HCT116 (cell line): Measurements from ENCODE around the gene ZSWIM8. TPM values are rescaled to one million over a fixed set of nuclear protein-coding genes. Genes with fewer than 3 reads are reported as not detected.
"Not testable (repeated sequence)": the region's sequence is repeated elsewhere in the genome, so short reads cannot be mapped to it uniquely, and the experiment has no call there.

Experiments
- ATAC-seq: fragments of 200-7000 bp; cut with Tn5 transposase; 2 replicates; pipeline ENCODE4 v1.9.1; 2020; ENCODE audit warnings: mild to moderate bottlenecking, moderate library complexity
- BruUV-seq: library from RNA; stranded (reverse); fragments of 400-500 nt; replicated peaks from 2 replicates; lab custom pipeline; 2021; lab: Mats Ljungman, UMichigan
- CTCF ChIA-PET: fragments of 300-600 bp; sonication (Branson Sonifier 250); formaldehyde crosslinking; loops from one replicate; lab custom pipeline; 2021; ENCODE audit warnings: antibody characterized with exemption; lab: Charles Lee
- POLR2A ChIA-PET: fragments of 300-600, 350-600 bp; sonication (Branson Sonifier 250); formaldehyde crosslinking; loops from one replicate; lab custom pipeline; 2021; ENCODE audit warnings: antibody characterized with exemption; lab: Charles Lee
- RAD21 ChIA-PET, 2 experiments: fragments of 300-600 bp; sonication (Branson Sonifier 250); formaldehyde crosslinking; loops; one replicate each; lab custom pipeline; 2023; ENCODE audit warnings: low total read pairs in 2 of 2; ENCODE audit not compliant: uncharacterized antibody in 2 of 2, unreplicated experiment in 2 of 2, low non-redundant PET in 1 of 2; lab: Charles Lee
- DNase-seq: peaks from one replicate; pipeline ENCODE4 v3.0.0-alpha.2; 2010; ENCODE audit warnings: low read depth, low spot score
- H2AFZ ChIP-seq: fragments of 200-600 bp; shearing (Covaris generic), sonication (generic); 2 replicates; pipeline ENCODE4 v1.6.1; 2017; ENCODE audit warnings: low read depth, mixed run types, mixed read lengths, antibody characterized with exemption, low read length; ENCODE audit not compliant: poor library complexity, severe bottlenecking
- H3K27ac ChIP-seq: 2 replicates; pipeline ENCODE4 v1.5.1; 2012; ENCODE audit warnings: low read depth, low read length
- H3K27me3 ChIP-seq: fragments of 200-600 bp; sonication (generic); 2 replicates; pipeline ENCODE4 v1.6.1; 2016; ENCODE audit warnings: mixed run types, low read length, mixed read lengths; ENCODE audit not compliant: insufficient read depth
- H3K36me3 ChIP-seq, 2 experiments: fragments of 200-500 bp in 1 of 2; fragments of 200-600 bp in 1 of 2; sonication (Bioruptor generic) in 1 of 2; sonication (generic) in 1 of 2; 2 replicates each; pipeline versions ENCODE4 v1.5.1 to v1.6.1; 2014 to 2016; ENCODE audit warnings: low read length in 2 of 2, inconsistent platforms in 1 of 2, mixed read lengths in 1 of 2, mixed run types in 1 of 2; ENCODE audit not compliant: insufficient read depth in 2 of 2, control insufficient read depth in 1 of 2
- H3K4me1 ChIP-seq, 2 experiments: fragments of 200-600 bp in 1 of 2; sonication (generic) in 1 of 2; 2 replicates each; pipeline versions ENCODE4 v1.5.1 to v1.6.1; 2012 to 2017; ENCODE audit warnings: low read length in 2 of 2, inconsistent platforms in 1 of 2, mild to moderate bottlenecking in 1 of 2, mixed read lengths in 1 of 2, mixed run types in 1 of 2, moderate library complexity in 1 of 2; ENCODE audit not compliant: insufficient read depth in 2 of 2, control insufficient read depth in 1 of 2
- H3K4me2 ChIP-seq: fragments of 200-600 bp; sonication (generic); 2 replicates; pipeline ENCODE4 v1.6.1; 2017; ENCODE audit warnings: mixed run types, low read length, mixed read lengths
- H3K4me3 ChIP-seq, 2 experiments: fragments of 200-600 bp in 1 of 2; sonication (generic) in 1 of 2; replicated peaks in 1 of 2; 2 replicates each; pipeline ENCODE4 v1.5.1; 2011 to 2016; ENCODE audit warnings: low read length in 2 of 2, control low read depth in 1 of 2, low read depth in 1 of 2, mild to moderate bottlenecking in 1 of 2, mixed read lengths in 1 of 2, mixed run types in 1 of 2
- H3K79me2 ChIP-seq: fragments of 200-600 bp; sonication (generic); 2 replicates; pipeline ENCODE4 v1.6.1; 2017; ENCODE audit warnings: mild to moderate bottlenecking, mixed run types, low read length, moderate library complexity, mixed read lengths; ENCODE audit not compliant: insufficient read depth
- H3K9ac ChIP-seq: fragments of 200-600 bp; sonication (generic); 2 replicates; pipeline ENCODE4 v1.6.1; 2016; ENCODE audit warnings: low read length, mixed read lengths
- H3K9me2 ChIP-seq: fragments of 200-600 bp; sonication (generic), shearing (Covaris generic); 2 replicates; pipeline ENCODE4 v1.6.1; 2017; ENCODE audit warnings: mixed run types, mild to moderate bottlenecking, moderate library complexity; ENCODE audit not compliant: insufficient read depth
- H3K9me3 ChIP-seq, 2 experiments: fragments of 200-500 bp in 1 of 2; fragments of 200-600 bp in 1 of 2; sonication (Bioruptor generic) in 1 of 2; sonication (generic) in 1 of 2; 2 replicates each; pipeline ENCODE4 v1.6.1; 2014 to 2017; ENCODE audit warnings: low read length in 2 of 2, mixed read lengths in 2 of 2, inconsistent platforms in 1 of 2, low read depth in 1 of 2, mild to moderate bottlenecking in 1 of 2, mixed run types in 1 of 2, moderate library complexity in 1 of 2; ENCODE audit not compliant: control insufficient read depth in 1 of 2, insufficient read depth in 1 of 2
- H4K20me1 ChIP-seq: fragments of 200-600 bp; sonication (generic), shearing (Covaris generic); 2 replicates; pipeline ENCODE4 v1.6.1; 2017; ENCODE audit warnings: mixed run types, mild to moderate bottlenecking, moderate library complexity; ENCODE audit not compliant: insufficient read depth
- CBX3 ChIP-seq: IDR thresholded peaks from 2 replicates; pipeline ENCODE4 v1.6.1; 2012; ENCODE audit warnings: low read depth
- CTCF ChIP-seq, 3 experiments: fragments of 200-600 bp in 1 of 3; sonication (generic) in 1 of 3; IDR thresholded peaks in 2 of 3; conservative IDR thresholded peaks in 1 of 3; 2 replicates each; pipeline ENCODE4 v1.5.1; 2012 to 2017; ENCODE audit warnings: low read depth in 2 of 3, low read length in 2 of 3, antibody characterized with exemption in 1 of 3, borderline replicate concordance in 1 of 3, control low read depth in 1 of 3, mild to moderate bottlenecking in 1 of 3, mixed read lengths in 1 of 3, mixed run types in 1 of 3, moderate library complexity in 1 of 3; ENCODE audit not compliant: insufficient read depth in 1 of 3
- ELF1 ChIP-seq: IDR thresholded peaks from 2 replicates; pipeline ENCODE4 v1.6.1; 2012; ENCODE audit warnings: low read depth, borderline replicate concordance
- EZH2phosphoT487 ChIP-seq: fragments of 200-600 bp; IDR thresholded peaks from 2 replicates; pipeline ENCODE4 v1.6.1; 2018; ENCODE audit warnings: antibody characterized with exemption, borderline replicate concordance
- FOSL1 ChIP-seq: IDR thresholded peaks from 2 replicates; pipeline ENCODE4 v1.6.1; 2012; ENCODE audit warnings: low read depth
- JUND ChIP-seq: IDR thresholded peaks from 2 replicates; pipeline ENCODE4 v1.6.1; 2012
- POLR2A ChIP-seq: IDR thresholded peaks from 2 replicates; pipeline ENCODE4 v1.7.0; 2011; ENCODE audit warnings: borderline replicate concordance; ENCODE audit not compliant: insufficient read depth, insufficient read length; ENCODE audit errors: extremely low read depth
- RAD21 ChIP-seq: IDR thresholded peaks from 2 replicates; pipeline ENCODE4 v1.6.1; 2012; ENCODE audit warnings: low read depth, mild to moderate bottlenecking
- REST ChIP-seq: IDR thresholded peaks from 2 replicates; pipeline ENCODE4 v1.6.1; 2012; ENCODE audit warnings: low read depth
- SIN3A ChIP-seq: IDR thresholded peaks from 2 replicates; pipeline ENCODE4 v1.6.1; 2012; ENCODE audit warnings: low read depth
- SP1 ChIP-seq: IDR thresholded peaks from 2 replicates; pipeline ENCODE4 v1.6.1; 2012; ENCODE audit warnings: low read depth
- TCF7L2 ChIP-seq: IDR thresholded peaks from 2 replicates; pipeline ENCODE4 v1.7.0; 2011; ENCODE audit warnings: borderline replicate concordance, inconsistent platforms; ENCODE audit not compliant: insufficient read depth, insufficient read length; ENCODE audit errors: extremely low read depth
- YY1 ChIP-seq: IDR thresholded peaks from 2 replicates; pipeline ENCODE4 v1.6.1; 2011; ENCODE audit warnings: low read length, low read depth, moderate library complexity, mild to moderate bottlenecking; ENCODE audit not compliant: insufficient replicate concordance; ENCODE audit errors: extremely low read depth
- ZFX ChIP-seq: fragments of 450-650 bp; IDR thresholded peaks from 2 replicates; pipeline ENCODE4 v1.6.1; 2017
- intact Hi-C: fragments of 100-400 bp; cut with micrococcal nuclease; formaldehyde crosslinking; loops from 2 replicates; pipeline ENCODE4 v1.10.0; 2022
- total RNA-seq: library from RNA; stranded (reverse); gene quantifications from one replicate; pipeline ENCODE4 v1.2.1, GENCODE V29; 2021; ENCODE audit not compliant: unreplicated experiment

Gene ZSWIM8
- total RNA-seq, 1 experiment from 2014 or later = 49.9 TPM

- Histone ChIP-seq H3K36me3 (peaks cover 0 to 12% of the 10 kb centered on the region in 2 experiments; a peak in 2 of 4 replicates), H3K79me2 (peaks cover 49% of the 10 kb centered on the region), H3K9me3 (no peaks in the 10 kb centered on the region), H3K4me3 (peak overlapping the region; percentile 86 to 87), H4K20me1 (no peaks in the 10 kb centered on the region), H3K27ac (peak overlapping the region; percentile 60), H3K27me3 (no peaks in the 10 kb centered on the region), H3K9me2 (no peaks in the 10 kb centered on the region), H3K4me2 (peak overlapping the region; percentile 81), H3K9ac (peak overlapping the region; percentile 69), H2AFZ (no peak overlapping the region), H3K4me1 (peaks cover 11 to 21% of the 10 kb centered on the region in 2 experiments)
- TF ChIP-seq CTCF (IDR thresholded peaks at IDR 0.05 in 2 of 3, conservative IDR thresholded peaks at IDR 0.05 in 1 of 3; ENCODE audit: borderline replicate concordance in 1 of 3, insufficient read depth in 1 of 3, low read depth in 2 of 3, low read length in 2 of 3) (no peak), RAD21 (no peak), YY1 (no peak), CBX3 (no peak), TCF7L2 (no peak), ELF1 (no peak), REST (no peak), JUND (no peak), SIN3A (no peak), EZH2phosphoT487 (no peak), POLR2A (no peak), ZFX (no peak), SP1 (no peak), FOSL1 (no peak)
- ATAC-seq (no peak), DNase-seq (no peak)
- CTCF ChIA-PET = no interaction called here
- RAD21 ChIA-PET = no interaction called here
- BruUV-seq = no TSS peak
- POLR2A ChIA-PET = interaction anchor here (0.9 kb wide), 1 partner anchor 24 kb away, joined by 3 read pairs; no protein-coding TSS in a partner anchor
- intact Hi-C loops = no loop called here
Observed at GRCh38 chr10:73786512-73786885, 1.1 kb downstream of the ZSWIM8 start.

- H3K9me3 ChIP-seq, H3K27me3 ChIP-seq, CTCF ChIA-PET, H3K27ac ChIP-seq, H3K9ac ChIP-seq, DNase-seq, POLR2A ChIA-PET, H3K4me3 ChIP-seq, H3K9me2 ChIP-seq, RAD21 ChIA-PET, H3K4me2 ChIP-seq, H4K20me1 ChIP-seq, intact Hi-C loops, ATAC-seq, H2AFZ ChIP-seq, BruUV-seq: not testable (repeated sequence)
- H3K4me1 ChIP-seq = peaks cover 11 to 21% of the 10 kb centered on the region in 2 experiments
- H3K36me3 ChIP-seq = peaks cover 2 to 12% of the 10 kb centered on the region in 2 experiments; a peak in 2 of 4 replicates
- peaks cover 42% of the 10 kb centered on the region for H3K79me2 ChIP-seq
Observed at GRCh38 chr10:73787031-73787800, 1.8 kb downstream of the ZSWIM8 start.
